K562 (cell line): ENCODE results near the gene ERVH48-1. TPM values are rescaled to one million over a fixed set of nuclear protein-coding genes. Genes with fewer than 3 reads are reported as not detected.

ENCODE experiments used
- GTF3C2 ChIP-seq: IDR thresholded peaks from 3 replicates; pipeline ENCODE4 v1.6.1; 2011; ENCODE audit warnings: borderline replicate concordance, mild to moderate bottlenecking, moderate library complexity; ENCODE audit not compliant: insufficient read length; ENCODE audit errors: extremely low read depth
- HLTF ChIP-seq: fragments of 450-650 bp; IDR thresholded peaks from 2 replicates; pipeline ENCODE4 v1.6.1; 2016
- MTF1 ChIP-seq: fragments of 250-450 bp; sonication (Bioruptor Pico); IDR thresholded peaks from 2 replicates; pipeline ENCODE4 v1.9.0; 2021; ENCODE audit warnings: moderate library complexity, mild to moderate bottlenecking, inconsistent platforms, borderline replicate concordance
- NFE2 ChIP-seq: IDR thresholded peaks from 2 replicates; pipeline ENCODE4 v1.6.1; 2014; ENCODE audit warnings: antibody characterized with exemption, low read depth
- PHTF2 ChIP-seq: fragments of 250-450 bp; sonication (Bioruptor Pico); IDR thresholded peaks from 2 replicates; pipeline ENCODE4 v1.5.0; 2021; ENCODE audit warnings: mild to moderate bottlenecking
- PPARD ChIP-seq: fragments of 250-450 bp; sonication (Bioruptor Pico); IDR thresholded peaks from 2 replicates; pipeline ENCODE4 v1.8.0; 2022; ENCODE audit warnings: inconsistent platforms, mild to moderate bottlenecking, moderate library complexity
- TCF3 ChIP-seq: sonication (generic); formaldehyde crosslinking; IDR thresholded peaks from 2 replicates; pipeline ENCODE4 v1.4.0; 2020; ENCODE audit warnings: mild to moderate bottlenecking, missing genetic modification reagents
- TRIM24 ChIP-seq, 2 experiments: fragments of 450-650 bp; IDR thresholded peaks; 2 replicates each; pipeline ENCODE4 v1.6.1; 2016
- ZNF263 ChIP-seq: sonication (generic); formaldehyde crosslinking; IDR thresholded peaks from 2 replicates; pipeline ENCODE4 v1.8.0; 2022; ENCODE audit warnings: mild to moderate bottlenecking, missing genetic modification reagents, borderline replicate concordance
- ZNF583 ChIP-seq: fragments of 250-450 bp; sonication (Bioruptor Pico); IDR thresholded peaks from 2 replicates; pipeline ENCODE4 v1.4.0; 2020
- polyA plus RNA-seq, 8 experiments: library from polyadenylated mRNA; depleted of rRNA in 4 of 8; stranded (reverse) in 5 of 8; unstranded in 3 of 8; fragments of >200 nt; fragmentation: Nextera tagmentation in 2 of 8; fragmentation: Illumina TruSeq in 1 of 8; extraction: Ambion mirVana in 2 of 8; extraction: Trizol in 1 of 8; gene quantifications; 2 replicates each; pipeline versions ENCODE4 v1.2.1 to v1.2.3, GENCODE V29; 2011 to 2014; ENCODE audit warnings: inconsistent platforms in 1 of 8, missing spikeins in 1 of 8
- total RNA-seq, 7 experiments: library from RNA; depleted of rRNA in 6 of 7; stranded (reverse); fragments of >200 nt in 6 of 7; fragmentation: Illumina TruSeq in 2 of 7; extraction: Trizol in 2 of 7; gene quantifications; 2 replicates each; pipeline versions ENCODE4 v1.2.1 to v1.2.3, GENCODE V29; 2011 to 2021; ENCODE audit warnings: low replicate concordance in 1 of 7
- TF ChIP-seq, protein P1 (sequence below): fragments of 450-650 bp; formaldehyde crosslinking; IDR thresholded peaks from 2 replicates; pipeline ENCODE4 v1.4.0; 2022; ENCODE audit warnings: mild to moderate bottlenecking, moderate library complexity
- TF ChIP-seq, protein P2 (sequence below): fragments of 450-650 bp; IDR thresholded peaks from 2 replicates; pipeline ENCODE4 v1.6.1; 2018; ENCODE audit not compliant: partially characterized antibody

The ERVH48-1 gene
- total and polyA plus RNA-seq, 9 of the 15 experiments (the other 6 are each of a cell fraction or from before 2014, with no cell fraction given) = 0.08 to 0.49 (median 0.16) TPM; not detected in 3

- no peak for TF ChIP-seq GTF3C2
- TF ChIP-seq, protein P1, sequence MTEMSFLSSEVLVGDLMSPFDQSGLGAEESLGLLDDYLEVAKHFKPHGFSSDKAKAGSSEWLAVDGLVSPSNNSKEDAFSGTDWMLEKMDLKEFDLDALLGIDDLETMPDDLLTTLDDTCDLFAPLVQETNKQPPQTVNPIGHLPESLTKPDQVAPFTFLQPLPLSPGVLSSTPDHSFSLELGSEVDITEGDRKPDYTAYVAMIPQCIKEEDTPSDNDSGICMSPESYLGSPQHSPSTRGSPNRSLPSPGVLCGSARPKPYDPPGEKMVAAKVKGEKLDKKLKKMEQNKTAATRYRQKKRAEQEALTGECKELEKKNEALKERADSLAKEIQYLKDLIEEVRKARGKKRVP (CRISPR knock-in tag) = peak; percentile 47; the same call in 1 of the 2 replicates
- TF ChIP-seq PPARD (CRISPR knock-in tag) = no peak
- no peak for TF ChIP-seq TRIM24 (IDR thresholded peaks at IDR 0.05)
- TF ChIP-seq, protein P2, sequence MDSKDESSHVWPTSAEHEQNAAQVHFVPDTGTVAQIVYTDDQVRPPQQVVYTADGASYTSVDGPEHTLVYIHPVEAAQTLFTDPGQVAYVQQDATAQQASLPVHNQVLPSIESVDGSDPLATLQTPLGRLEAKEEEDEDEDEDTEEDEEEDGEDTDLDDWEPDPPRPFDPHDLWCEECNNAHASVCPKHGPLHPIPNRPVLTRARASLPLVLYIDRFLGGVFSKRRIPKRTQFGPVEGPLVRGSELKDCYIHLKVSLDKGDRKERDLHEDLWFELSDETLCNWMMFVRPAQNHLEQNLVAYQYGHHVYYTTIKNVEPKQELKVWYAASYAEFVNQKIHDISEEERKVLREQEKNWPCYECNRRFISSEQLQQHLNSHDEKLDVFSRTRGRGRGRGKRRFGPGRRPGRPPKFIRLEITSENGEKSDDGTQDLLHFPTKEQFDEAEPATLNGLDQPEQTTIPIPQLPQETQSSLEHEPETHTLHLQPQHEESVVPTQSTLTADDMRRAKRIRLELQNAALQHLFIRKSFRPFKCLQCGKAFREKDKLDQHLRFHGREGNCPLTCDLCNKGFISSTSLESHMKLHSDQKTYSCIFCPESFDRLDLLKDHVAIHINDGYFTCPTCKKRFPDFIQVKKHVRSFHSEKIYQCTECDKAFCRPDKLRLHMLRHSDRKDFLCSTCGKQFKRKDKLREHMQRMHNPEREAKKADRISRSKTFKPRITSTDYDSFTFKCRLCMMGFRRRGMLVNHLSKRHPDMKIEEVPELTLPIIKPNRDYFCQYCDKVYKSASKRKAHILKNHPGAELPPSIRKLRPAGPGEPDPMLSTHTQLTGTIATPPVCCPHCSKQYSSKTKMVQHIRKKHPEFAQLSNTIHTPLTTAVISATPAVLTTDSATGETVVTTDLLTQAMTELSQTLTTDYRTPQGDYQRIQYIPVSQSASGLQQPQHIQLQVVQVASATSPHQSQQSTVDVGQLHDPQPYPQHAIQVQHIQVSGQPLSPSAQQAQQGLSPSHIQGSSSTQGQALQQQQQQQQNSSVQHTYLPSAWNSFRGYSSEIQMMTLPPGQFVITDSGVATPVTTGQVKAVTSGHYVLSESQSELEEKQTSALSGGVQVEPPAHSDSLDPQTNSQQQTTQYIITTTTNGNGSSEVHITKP = peak; percentile 100
- no peak for TF ChIP-seq TCF3
- TF ChIP-seq ZNF263 = no peak; the same call in 1 of the 2 replicates
- no peak; the same call in 1 of the 2 replicates for TF ChIP-seq HLTF
- TF ChIP-seq MTF1 (CRISPR knock-in tag) = 0 out of 2 replicates have a peak, but pooled peaks have one; percentile 13
- no peak for TF ChIP-seq PHTF2 (CRISPR knock-in tag)
- 0 out of 2 replicates have a peak, but pooled peaks have one; percentile 37 for TF ChIP-seq ZNF583 (CRISPR knock-in tag)
- TF ChIP-seq NFE2 = peak; percentile 49
Measured at GRCh38 chr21:42973991-42974831, 48.8 kb upstream of the ERVH48-1 start, which contains the start of gene PKNOX1 (continued).
